ENCODE measurements around the gene VWDE. TPM values are rescaled to one million over a fixed set of nuclear protein-coding genes. Genes with fewer than 3 reads are reported as not detected.

The VWDE gene
- total and polyA plus RNA-seq, 2 of the 8 experiments (the other 6 are each of a cell fraction or from before 2014, with no cell fraction given): 11.0 to 21.2 TPM

- TF ChIP-seq KDM5A (IDR thresholded peaks at IDR 0.05; ENCODE audit: low read length) (no peak), RNF2 (IDR thresholded peaks at IDR 0.05; ENCODE audit: borderline replicate concordance, low read depth, low read length, missing control alignments, poor library complexity, severe bottlenecking) (no peak), TBP (IDR thresholded peaks at IDR 0.05; ENCODE audit: low read depth, low read length) (no peak), RAD21 (IDR thresholded peaks at IDR 0.05 in 1 of 2, conservative IDR thresholded peaks at IDR 0.05 in 1 of 2; ENCODE audit: low read depth in 2 of 2, low read length in 2 of 2) (no peak), CHD2 (IDR thresholded peaks at IDR 0.05; ENCODE audit: low read length) (no peak), CHD1 (IDR thresholded peaks at IDR 0.05; ENCODE audit: low read depth, low read length) (no peak), ZNF274 (IDR thresholded peaks at IDR 0.05; ENCODE audit: borderline replicate concordance, extremely low read depth, low read length) (no peak)
Observed at GRCh38 chr7:12320987-12321647, 82.5 kb downstream of the VWDE start (continued).

All from H1 (cell line).